C4-2B (cell line): Measurements from ENCODE around the gene MED16.

Experiments used
- H3K27ac ChIP-seq: fragments of 450-650 bp; 2 replicates; pipeline ENCODE4 v1.5.1; 2017
- ZFX ChIP-seq: fragments of 450-650 bp; IDR thresholded peaks from 2 replicates; pipeline ENCODE4 v1.6.1; 2017
- TF ChIP-seq, protein P1 (sequence below): fragments of 450-650 bp; conservative IDR thresholded peaks from 2 replicates; pipeline ENCODE4 v1.5.1; 2017; ENCODE audit warnings: mild to moderate bottlenecking

Gene MED16

DNA sequence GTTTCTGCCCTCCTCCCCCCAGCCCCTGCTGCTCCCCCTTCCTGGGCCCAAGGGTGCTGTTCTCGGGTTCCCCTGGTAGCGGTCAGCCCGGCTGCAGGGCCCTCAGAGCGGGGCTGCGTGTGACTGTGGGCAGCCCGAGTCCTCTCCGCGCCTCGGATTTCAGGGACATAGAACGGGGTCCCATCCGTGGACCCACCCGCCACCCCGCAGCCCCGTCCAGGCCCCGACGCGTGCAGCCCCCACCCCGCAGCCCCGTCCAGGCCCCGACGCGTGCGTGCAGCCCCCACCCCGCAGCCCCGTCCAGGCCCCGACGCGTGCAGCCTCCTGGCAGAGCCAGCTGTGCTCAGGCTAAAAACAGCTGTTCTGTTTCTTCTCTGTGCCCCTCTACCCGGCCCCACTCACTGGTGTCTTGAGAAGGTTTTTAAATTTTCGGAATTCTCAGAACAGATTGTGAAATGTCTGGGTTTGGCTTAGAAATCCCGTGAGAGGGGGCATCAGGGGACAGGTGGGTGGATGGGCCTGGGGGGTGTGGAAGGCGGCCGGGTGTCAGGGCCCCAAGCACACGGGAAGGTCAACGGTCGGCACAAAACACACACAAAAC, 57.7 kb downstream of the MED16 start:
- no peak overlapping the region for H3K27ac ChIP-seq
- no peak for TF ChIP-seq ZFX
- TF ChIP-seq, protein P1, sequence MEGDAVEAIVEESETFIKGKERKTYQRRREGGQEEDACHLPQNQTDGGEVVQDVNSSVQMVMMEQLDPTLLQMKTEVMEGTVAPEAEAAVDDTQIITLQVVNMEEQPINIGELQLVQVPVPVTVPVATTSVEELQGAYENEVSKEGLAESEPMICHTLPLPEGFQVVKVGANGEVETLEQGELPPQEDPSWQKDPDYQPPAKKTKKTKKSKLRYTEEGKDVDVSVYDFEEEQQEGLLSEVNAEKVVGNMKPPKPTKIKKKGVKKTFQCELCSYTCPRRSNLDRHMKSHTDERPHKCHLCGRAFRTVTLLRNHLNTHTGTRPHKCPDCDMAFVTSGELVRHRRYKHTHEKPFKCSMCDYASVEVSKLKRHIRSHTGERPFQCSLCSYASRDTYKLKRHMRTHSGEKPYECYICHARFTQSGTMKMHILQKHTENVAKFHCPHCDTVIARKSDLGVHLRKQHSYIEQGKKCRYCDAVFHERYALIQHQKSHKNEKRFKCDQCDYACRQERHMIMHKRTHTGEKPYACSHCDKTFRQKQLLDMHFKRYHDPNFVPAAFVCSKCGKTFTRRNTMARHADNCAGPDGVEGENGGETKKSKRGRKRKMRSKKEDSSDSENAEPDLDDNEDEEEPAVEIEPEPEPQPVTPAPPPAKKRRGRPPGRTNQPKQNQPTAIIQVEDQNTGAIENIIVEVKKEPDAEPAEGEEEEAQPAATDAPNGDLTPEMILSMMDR: no peak

DNA sequence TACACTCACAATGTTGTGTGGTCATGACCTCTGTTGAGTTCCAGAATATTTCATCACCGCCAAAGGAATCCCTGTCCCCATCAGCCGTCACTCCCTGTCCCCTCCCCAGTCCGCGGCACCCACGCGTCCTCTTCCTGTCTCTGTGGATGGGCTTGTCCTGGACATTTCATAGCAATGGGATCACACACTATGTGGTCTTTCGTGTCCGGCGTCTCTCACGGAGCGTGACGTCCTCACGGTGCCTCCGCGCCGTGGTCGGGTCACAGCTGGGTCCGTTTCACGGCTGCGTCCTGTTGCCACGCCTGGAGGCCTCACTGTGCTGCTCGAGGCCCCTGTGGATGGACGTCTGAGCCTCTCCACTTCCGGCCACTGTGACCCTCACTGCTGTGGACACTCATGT, 58.8 kb downstream of the MED16 start:
- H3K27ac ChIP-seq: no peak overlapping the region
- no peak for TF ChIP-seq ZFX
- TF ChIP-seq, protein P1: no peak

- no peak overlapping the region for H3K27ac ChIP-seq
- TF ChIP-seq, protein P1: no peak
- TF ChIP-seq ZFX: no peak; the same call in 1 of the 2 replicates
Observed at GRCh38 chr19:831407-832369, 61.3 kb downstream of the MED16 start.

GRCh38 chr19:829129-829758, 63.7 kb downstream of the MED16 start:
- no peak overlapping the region for H3K27ac ChIP-seq
- TF ChIP-seq ZFX: no peak
- TF ChIP-seq, protein P1: no peak

DNA sequence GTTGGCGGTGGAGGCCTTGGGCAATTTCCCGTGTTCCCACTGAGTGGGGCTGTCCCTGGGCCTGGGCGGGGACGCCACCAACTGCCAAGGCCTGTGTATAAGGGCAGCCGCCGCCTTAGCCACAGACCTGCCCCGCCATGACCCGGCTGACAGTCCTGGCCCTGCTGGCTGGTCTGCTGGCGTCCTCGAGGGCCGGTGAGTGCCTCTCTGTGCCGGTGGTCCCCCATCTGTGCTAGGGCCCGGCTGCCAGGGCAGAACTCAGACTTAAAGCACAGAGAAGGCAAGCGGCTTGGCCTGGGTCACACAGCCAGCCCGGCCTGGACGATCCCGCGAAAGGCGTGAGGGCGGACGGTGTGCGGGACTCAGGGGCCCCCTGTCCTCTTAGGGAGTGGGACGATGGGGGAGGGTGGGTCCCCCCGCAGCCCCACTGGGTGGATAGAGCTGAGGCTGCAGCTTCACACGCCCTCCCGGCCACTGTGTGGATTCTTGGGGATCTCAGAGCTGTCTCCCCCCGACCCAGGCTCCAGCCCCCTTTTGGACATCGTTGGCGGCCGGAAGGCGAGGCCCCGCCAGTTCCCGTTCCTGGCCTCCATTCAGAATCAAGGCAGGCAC, 65.2 kb downstream of the MED16 start, which contains the start of gene AZU1:
TSS of gene AZU1 (plus strand) at position 128 of the 612 bp plus-strand sequence. CDS start at position 138, 10 bp downstream.
- TF ChIP-seq ZFX: no peak
- TF ChIP-seq, protein P1: no peak
- no peak within 1 kb of the TSS for H3K27ac ChIP-seq

GRCh38 chr19:827314-827709, 65.7 kb downstream of the MED16 start:
- no peak overlapping the region for H3K27ac ChIP-seq
- no peak for TF ChIP-seq ZFX
- TF ChIP-seq, protein P1: no peak
